ENCODE data around the gene GINS1.

The GINS1 gene

GRCh38 chr20:25493137-25493536 lies 85.7 kb downstream of the GINS1 start:
- Histone ChIP-seq H3K36me3 (ENCODE audit: insufficient read depth, insufficient read length, low read length) (peaks cover 58% of the 10 kb centered on the region), H3K4me3 (ENCODE audit: insufficient read length, low read depth) (no peak overlapping the region), H3K4me1 (ENCODE audit: insufficient read depth, insufficient read length) (peaks cover 23% of the 10 kb centered on the region), H3K9ac (ENCODE audit: insufficient read length, low read depth) (no peak overlapping the region), H3K9me3 (ENCODE audit: insufficient read depth, low read length) (no peaks in the 10 kb centered on the region), H3K27me3 (ENCODE audit: insufficient read depth, insufficient read length) (no peaks in the 10 kb centered on the region)
- no peak for DNase-seq (ENCODE audit: low read depth, low spot score)
- TF ChIP-seq SUZ12 (IDR thresholded peaks at IDR 0.05; ENCODE audit: extremely low read depth, insufficient read depth, insufficient read length) = no peak
- TF ChIP-seq YY1 (IDR thresholded peaks at IDR 0.05; ENCODE audit: insufficient read depth, insufficient read length) = no peak
- no peak for TF ChIP-seq ZNF274 (IDR thresholded peaks at IDR 0.05; ENCODE audit: low read depth, low read length)

- TF ChIP-seq YY1 (IDR thresholded peaks at IDR 0.05; ENCODE audit: insufficient read depth, insufficient read length) (no peak), SUZ12 (IDR thresholded peaks at IDR 0.05; ENCODE audit: extremely low read depth, insufficient read depth, insufficient read length) (no peak), ZNF274 (IDR thresholded peaks at IDR 0.05; ENCODE audit: low read depth, low read length) (no peak)
- peaks cover 62% of the 10 kb centered on the region for H3K36me3 ChIP-seq (ENCODE audit: insufficient read depth, insufficient read length, low read length)
These were observed 86.5 kb downstream of the GINS1 start for GRCh38 chr20:25493748-25494505.

GRCh38 chr20:25494506-25495188 lies 87.2 kb downstream of the GINS1 start:
- H3K9me3 ChIP-seq (ENCODE audit: insufficient read depth, low read length) = no peaks in the 10 kb centered on the region
- no peak overlapping the region for H3K9ac ChIP-seq (ENCODE audit: insufficient read length, low read depth)
- peaks cover 20% of the 10 kb centered on the region for H3K4me1 ChIP-seq (ENCODE audit: insufficient read depth, insufficient read length)
- no peak overlapping the region for H3K4me3 ChIP-seq (ENCODE audit: insufficient read length, low read depth)
- no peak for TF ChIP-seq ZNF274 (IDR thresholded peaks at IDR 0.05; ENCODE audit: low read depth, low read length)
- no peak for TF ChIP-seq YY1 (IDR thresholded peaks at IDR 0.05; ENCODE audit: insufficient read depth, insufficient read length)
- H3K36me3 ChIP-seq (ENCODE audit: insufficient read depth, insufficient read length, low read length) = peaks cover 63% of the 10 kb centered on the region
- DNase-seq (ENCODE audit: low read depth, low spot score) = no peak
- H3K27me3 ChIP-seq (ENCODE audit: insufficient read depth, insufficient read length) = no peaks in the 10 kb centered on the region

More at GRCh38 chr20:25493748-25494505, 86.5 kb downstream of the GINS1 start:
- no peak overlapping the region for H3K9ac ChIP-seq (ENCODE audit: insufficient read length, low read depth)
- no peak for DNase-seq (ENCODE audit: low read depth, low spot score)
- peaks cover 22% of the 10 kb centered on the region for H3K4me1 ChIP-seq (ENCODE audit: insufficient read depth, insufficient read length)
- no peaks in the 10 kb centered on the region for H3K9me3 ChIP-seq (ENCODE audit: insufficient read depth, low read length)
- no peak overlapping the region for H3K4me3 ChIP-seq (ENCODE audit: insufficient read length, low read depth)
- H3K27me3 ChIP-seq (ENCODE audit: insufficient read depth, insufficient read length) = no peaks in the 10 kb centered on the region

GRCh38 chr20:25495189-25495824 lies 87.8 kb downstream of the GINS1 start:
- no peak for DNase-seq (ENCODE audit: low read depth, low spot score)
- Histone ChIP-seq H3K9ac (ENCODE audit: insufficient read length, low read depth) (no peak overlapping the region), H3K4me3 (ENCODE audit: insufficient read length, low read depth) (no peak overlapping the region), H3K4me1 (ENCODE audit: insufficient read depth, insufficient read length) (peaks cover 20% of the 10 kb centered on the region), H3K27me3 (ENCODE audit: insufficient read depth, insufficient read length) (no peaks in the 10 kb centered on the region), H3K9me3 (ENCODE audit: insufficient read depth, low read length) (no peaks in the 10 kb centered on the region), H3K36me3 (ENCODE audit: insufficient read depth, insufficient read length, low read length) (peaks cover 68% of the 10 kb centered on the region)
- TF ChIP-seq YY1 (IDR thresholded peaks at IDR 0.05; ENCODE audit: insufficient read depth, insufficient read length) = no peak
- no peak for TF ChIP-seq ZNF274 (IDR thresholded peaks at IDR 0.05; ENCODE audit: low read depth, low read length)
- TF ChIP-seq SUZ12 (IDR thresholded peaks at IDR 0.05; ENCODE audit: extremely low read depth, insufficient read depth, insufficient read length) = no peak

GRCh38 chr20:25496165-25496967 lies 88.9 kb downstream of the GINS1 start:
- no peak for DNase-seq (ENCODE audit: low read depth, low spot score)
- H3K27me3 ChIP-seq (ENCODE audit: insufficient read depth, insufficient read length) = no peaks in the 10 kb centered on the region
- H3K36me3 ChIP-seq (ENCODE audit: insufficient read depth, insufficient read length, low read length) = peaks cover 68% of the 10 kb centered on the region
- H3K9ac ChIP-seq (ENCODE audit: insufficient read length, low read depth) = no peak overlapping the region
- no peak for TF ChIP-seq SUZ12 (IDR thresholded peaks at IDR 0.05; ENCODE audit: extremely low read depth, insufficient read depth, insufficient read length)
- TF ChIP-seq ZNF274 (IDR thresholded peaks at IDR 0.05; ENCODE audit: low read depth, low read length) = no peak
- no peak for TF ChIP-seq YY1 (IDR thresholded peaks at IDR 0.05; ENCODE audit: insufficient read depth, insufficient read length)
- peaks cover 11% of the 10 kb centered on the region for H3K4me1 ChIP-seq (ENCODE audit: insufficient read depth, insufficient read length)
- H3K4me3 ChIP-seq (ENCODE audit: insufficient read length, low read depth) = no peak overlapping the region
- no peaks in the 10 kb centered on the region for H3K9me3 ChIP-seq (ENCODE audit: insufficient read depth, low read length)

GRCh38 chr20:25496968-25497401 lies 89.5 kb downstream of the GINS1 start:
- DNase-seq (ENCODE audit: low read depth, low spot score) = no peak
- Histone ChIP-seq H3K9ac (ENCODE audit: insufficient read length, low read depth) (no peak overlapping the region), H3K4me1 (ENCODE audit: insufficient read depth, insufficient read length) (peaks cover 6% of the 10 kb centered on the region), H3K36me3 (ENCODE audit: insufficient read depth, insufficient read length, low read length) (peaks cover 69% of the 10 kb centered on the region), H3K27me3 (ENCODE audit: insufficient read depth, insufficient read length) (no peaks in the 10 kb centered on the region), H3K9me3 (ENCODE audit: insufficient read depth, low read length) (no peaks in the 10 kb centered on the region), H3K4me3 (ENCODE audit: insufficient read length, low read depth) (no peak overlapping the region)
- TF ChIP-seq ZNF274 (IDR thresholded peaks at IDR 0.05; ENCODE audit: low read depth, low read length) (no peak), SUZ12 (IDR thresholded peaks at IDR 0.05; ENCODE audit: extremely low read depth, insufficient read depth, insufficient read length) (no peak), YY1 (IDR thresholded peaks at IDR 0.05; ENCODE audit: insufficient read depth, insufficient read length) (no peak)
